Transverse colon (tissue), 4 donors: ENCODE results near the gene CEACAM19.

Experiments used
- POLR2A ChIP-seq: fragments of 450-650 bp; IDR thresholded peaks from one replicate; pipeline ENCODE4 v1.6.1; 2016; ENCODE audit warnings: antibody characterized with exemption, mild to moderate bottlenecking, moderate library complexity
- POLR2AphosphoS5 ChIP-seq, 3 donors: sonication (generic); formaldehyde crosslinking; IDR thresholded peaks; one replicate each; pipeline ENCODE4 v1.6.1; 2016; ENCODE audit warnings: antibody characterized with exemption in 3 of 3
- TF ChIP-seq, protein P1 (sequence below), 5 experiments: fragments of 200-600 bp in 3 of 5; fragments of 450-650 bp in 2 of 5; sonication (generic) in 3 of 5; IDR thresholded peaks; 1 replicate in 2 of 5; 2 replicates in 3 of 5; pipeline ENCODE4 v1.5.1; 2016 to 2017; ENCODE audit warnings: antibody characterized with exemption in 5 of 5, inconsistent platforms in 3 of 5, mild to moderate bottlenecking in 2 of 5, moderate library complexity in 1 of 5

DNA sequence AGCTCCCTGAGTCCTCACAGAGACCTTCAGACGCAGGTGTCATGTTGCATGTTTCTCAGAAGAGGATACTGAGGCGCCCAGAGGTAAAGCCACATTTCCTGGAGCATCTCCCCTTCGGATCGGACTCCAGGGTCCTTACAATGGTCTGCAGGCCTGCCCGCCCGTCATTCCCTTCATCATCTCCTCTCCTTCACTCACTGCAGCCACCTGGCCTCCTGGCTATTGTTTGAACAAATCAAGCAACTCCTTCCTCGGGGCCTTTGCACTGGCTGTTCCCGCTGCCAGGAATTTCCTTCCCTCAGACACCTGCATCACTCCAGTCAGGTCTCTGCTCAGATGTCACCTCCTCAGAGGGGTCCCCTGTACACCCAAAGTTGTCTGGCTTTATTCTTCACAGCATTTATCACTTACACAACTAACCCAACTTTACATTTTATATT lies 48.0 kb downstream of the CEACAM19 start:
- TF ChIP-seq, protein P1, sequence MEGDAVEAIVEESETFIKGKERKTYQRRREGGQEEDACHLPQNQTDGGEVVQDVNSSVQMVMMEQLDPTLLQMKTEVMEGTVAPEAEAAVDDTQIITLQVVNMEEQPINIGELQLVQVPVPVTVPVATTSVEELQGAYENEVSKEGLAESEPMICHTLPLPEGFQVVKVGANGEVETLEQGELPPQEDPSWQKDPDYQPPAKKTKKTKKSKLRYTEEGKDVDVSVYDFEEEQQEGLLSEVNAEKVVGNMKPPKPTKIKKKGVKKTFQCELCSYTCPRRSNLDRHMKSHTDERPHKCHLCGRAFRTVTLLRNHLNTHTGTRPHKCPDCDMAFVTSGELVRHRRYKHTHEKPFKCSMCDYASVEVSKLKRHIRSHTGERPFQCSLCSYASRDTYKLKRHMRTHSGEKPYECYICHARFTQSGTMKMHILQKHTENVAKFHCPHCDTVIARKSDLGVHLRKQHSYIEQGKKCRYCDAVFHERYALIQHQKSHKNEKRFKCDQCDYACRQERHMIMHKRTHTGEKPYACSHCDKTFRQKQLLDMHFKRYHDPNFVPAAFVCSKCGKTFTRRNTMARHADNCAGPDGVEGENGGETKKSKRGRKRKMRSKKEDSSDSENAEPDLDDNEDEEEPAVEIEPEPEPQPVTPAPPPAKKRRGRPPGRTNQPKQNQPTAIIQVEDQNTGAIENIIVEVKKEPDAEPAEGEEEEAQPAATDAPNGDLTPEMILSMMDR (IDR thresholded peaks at IDR 0.05): no peak
- TF ChIP-seq POLR2A (no peak), POLR2AphosphoS5 (IDR thresholded peaks at IDR 0.05) (no peak)
